ENCODE results near the gene PTPRK.

DNA sequence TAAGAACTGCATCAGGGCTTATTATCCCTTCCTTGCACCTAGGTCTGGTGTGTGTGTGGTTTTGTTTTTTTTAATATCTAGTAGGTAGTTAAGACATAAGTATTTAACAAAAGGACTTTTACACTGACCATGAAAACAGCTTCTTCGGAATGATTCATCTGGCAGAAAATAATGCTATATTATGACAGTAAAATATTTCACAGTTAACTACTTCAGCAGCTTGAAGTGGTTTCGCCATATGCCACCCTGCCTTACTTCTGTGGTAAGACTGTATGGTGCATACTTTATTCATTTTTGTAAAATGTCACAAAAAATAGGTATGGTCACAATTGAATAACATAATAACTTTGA is 858 bp upstream of the PTPRK start:
- TF ChIP-seq POLR2A (IDR thresholded peaks at IDR 0.05) (no peak), CTCF (IDR thresholded peaks at IDR 0.05) (no peak)
